Left ventricle myocardium inferior (tissue), 1 donor: ENCODE results near the gene IL1RL2. TPM values are rescaled to one million over a fixed set of nuclear protein-coding genes. Genes with fewer than 3 reads are reported as not detected.

Experiments used
- DNase-seq: peaks from one replicate; pipeline ENCODE4 v3.0.0-alpha.2; 2020
- H3K27ac ChIP-seq: fragments of 200-600 bp; replicated peaks from 2 replicates; pipeline ENCODE4 v1.8.0; 2021
- H3K27me3 ChIP-seq: fragments of 200-600 bp; 2 replicates; pipeline ENCODE4 v1.8.0; 2021; ENCODE audit warnings: low read depth
- H3K36me3 ChIP-seq: fragments of 200-600 bp; 2 replicates; pipeline ENCODE4 v1.8.0; 2021
- H3K4me1 ChIP-seq: fragments of 200-600 bp; 2 replicates; pipeline ENCODE4 v1.8.0; 2021
- H3K4me3 ChIP-seq: fragments of 200-600 bp; 2 replicates; pipeline ENCODE4 v1.8.0; 2021; ENCODE audit warnings: mild to moderate bottlenecking, moderate library complexity
- H3K9me3 ChIP-seq: fragments of 200-600 bp; replicated peaks from 2 replicates; pipeline ENCODE4 v1.8.0; 2021
- intact Hi-C: fragments of 100-400 bp; cut with micrococcal nuclease; formaldehyde crosslinking; loops from one replicate; pipeline ENCODE4 v1.11.0; 2022
- total RNA-seq: library from RNA; stranded (reverse); fragmentation: NEBNext Ultra II Directional; extraction: Animal tissue kit (Norgen Biotek cat#: 25700); gene quantifications from one replicate; pipeline ENCODE4 v1.2.1, GENCODE V29; 2021
- TF ChIP-seq, protein P1 (sequence below): fragments of 200-600 bp; IDR thresholded peaks from 2 replicates; pipeline ENCODE4 v1.8.0; 2021; ENCODE audit warnings: antibody characterized with exemption, mild to moderate bottlenecking, borderline replicate concordance
- donor health status: DM: no; HTN: yes; CAD: no; lungs with severe emphysema.

Gene IL1RL2
- total RNA-seq, 1 donor from 2014 or later: 0.30 TPM

DNA sequence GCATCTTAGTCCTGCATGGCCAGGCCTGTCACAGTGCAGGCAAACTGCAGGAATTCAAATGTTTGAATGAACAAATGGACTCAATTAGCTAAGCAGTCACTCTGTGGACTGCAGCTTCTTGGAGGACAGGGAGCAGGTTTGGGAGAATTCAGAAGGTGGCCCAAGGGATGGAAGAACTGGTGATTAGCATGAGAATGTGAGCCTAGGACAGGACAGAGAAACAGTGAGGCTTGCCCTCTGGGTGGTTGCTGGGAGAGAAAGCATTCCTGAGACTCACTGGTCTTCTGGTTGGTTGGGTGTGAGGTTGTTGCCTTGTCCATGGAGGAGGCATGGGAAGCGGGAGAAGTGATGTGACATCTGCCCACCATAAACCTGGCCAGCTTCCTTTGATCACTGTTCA lies 13.7 kb downstream of the IL1RL2 start:
- Histone ChIP-seq H3K27me3 (no peaks in the 10 kb centered on the region), H3K4me3 (no peak overlapping the region), H3K36me3 (no peaks in the 10 kb centered on the region), H3K9me3 (peaks cover 26% of the 10 kb centered on the region), H3K27ac (no peak overlapping the region), H3K4me1 (no peaks in the 10 kb centered on the region)
- DNase-seq: no peak
- TF ChIP-seq, protein P1, sequence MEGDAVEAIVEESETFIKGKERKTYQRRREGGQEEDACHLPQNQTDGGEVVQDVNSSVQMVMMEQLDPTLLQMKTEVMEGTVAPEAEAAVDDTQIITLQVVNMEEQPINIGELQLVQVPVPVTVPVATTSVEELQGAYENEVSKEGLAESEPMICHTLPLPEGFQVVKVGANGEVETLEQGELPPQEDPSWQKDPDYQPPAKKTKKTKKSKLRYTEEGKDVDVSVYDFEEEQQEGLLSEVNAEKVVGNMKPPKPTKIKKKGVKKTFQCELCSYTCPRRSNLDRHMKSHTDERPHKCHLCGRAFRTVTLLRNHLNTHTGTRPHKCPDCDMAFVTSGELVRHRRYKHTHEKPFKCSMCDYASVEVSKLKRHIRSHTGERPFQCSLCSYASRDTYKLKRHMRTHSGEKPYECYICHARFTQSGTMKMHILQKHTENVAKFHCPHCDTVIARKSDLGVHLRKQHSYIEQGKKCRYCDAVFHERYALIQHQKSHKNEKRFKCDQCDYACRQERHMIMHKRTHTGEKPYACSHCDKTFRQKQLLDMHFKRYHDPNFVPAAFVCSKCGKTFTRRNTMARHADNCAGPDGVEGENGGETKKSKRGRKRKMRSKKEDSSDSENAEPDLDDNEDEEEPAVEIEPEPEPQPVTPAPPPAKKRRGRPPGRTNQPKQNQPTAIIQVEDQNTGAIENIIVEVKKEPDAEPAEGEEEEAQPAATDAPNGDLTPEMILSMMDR: no peak
- intact Hi-C loops: no loop called here

DNA sequence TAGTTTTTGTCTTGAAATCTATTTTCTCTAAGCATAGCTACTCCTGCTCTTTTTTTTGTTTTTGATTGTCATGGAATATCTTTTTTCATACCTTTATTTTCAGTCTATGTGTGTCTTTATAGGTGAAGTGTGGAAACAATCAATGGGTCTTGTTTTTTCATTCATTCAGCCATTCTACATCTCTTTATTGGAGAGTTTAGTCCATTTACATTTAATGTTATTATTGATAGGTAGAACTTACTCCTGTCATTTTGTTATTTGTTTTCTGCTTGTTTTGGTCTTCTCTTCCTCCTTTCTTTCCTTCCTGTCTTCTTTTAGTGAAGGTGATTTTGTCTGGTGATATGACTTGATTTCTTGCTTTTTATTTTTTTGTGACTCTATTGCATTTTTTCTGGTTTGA lies 17.8 kb downstream of the IL1RL2 start:
- no peaks in the 10 kb centered on the region for H3K4me1 ChIP-seq
- H3K27ac ChIP-seq: no peak overlapping the region
- TF ChIP-seq, protein P1: no peak
- H3K36me3 ChIP-seq: no peaks in the 10 kb centered on the region
- intact Hi-C loops: no loop called here
- DNase-seq: no peak
- H3K9me3 ChIP-seq: peaks cover 26% of the 10 kb centered on the region
- H3K27me3 ChIP-seq: no peaks in the 10 kb centered on the region
- H3K4me3 ChIP-seq: no peak overlapping the region

DNA sequence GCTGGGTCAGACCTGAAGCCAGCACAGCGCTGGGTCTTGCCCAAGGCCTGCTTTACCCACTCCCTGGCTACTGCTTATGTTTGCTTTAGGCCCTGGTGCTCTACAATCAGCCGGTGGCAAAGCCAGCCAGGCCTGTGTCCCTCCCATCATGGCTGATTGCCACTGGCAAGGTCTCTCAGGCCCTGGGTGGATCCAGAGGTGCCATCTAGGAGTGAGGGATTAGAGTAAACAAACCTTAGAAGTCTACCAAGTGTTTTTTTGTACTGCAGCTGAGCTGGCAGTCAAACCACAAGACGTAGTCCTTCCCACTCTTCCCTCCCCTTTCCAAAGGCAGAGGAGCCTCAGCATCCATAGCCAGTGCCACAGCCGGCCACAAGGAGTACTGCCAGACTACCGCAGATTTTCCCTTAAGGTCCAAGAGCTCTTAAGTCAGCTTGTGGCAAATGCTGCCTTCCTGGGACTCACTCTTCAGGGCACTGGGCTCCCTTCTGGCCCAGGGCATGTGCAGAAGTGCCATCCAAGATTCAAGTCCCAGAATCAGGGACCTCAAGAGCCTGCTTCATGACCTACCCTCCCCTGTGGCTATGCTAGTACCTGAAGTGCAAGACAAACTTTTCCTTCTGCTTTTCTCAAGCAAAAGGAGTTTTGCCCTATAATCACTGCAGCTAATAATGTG lies 20.0 kb downstream of the IL1RL2 start:
- TF ChIP-seq, protein P1: no peak
- intact Hi-C loops: no loop called here
- Histone ChIP-seq H3K4me3 (no peak overlapping the region), H3K27me3 (no peaks in the 10 kb centered on the region), H3K9me3 (peaks cover 26% of the 10 kb centered on the region), H3K27ac (no peak overlapping the region), H3K4me1 (no peaks in the 10 kb centered on the region), H3K36me3 (no peaks in the 10 kb centered on the region)
- no peak for DNase-seq

DNA sequence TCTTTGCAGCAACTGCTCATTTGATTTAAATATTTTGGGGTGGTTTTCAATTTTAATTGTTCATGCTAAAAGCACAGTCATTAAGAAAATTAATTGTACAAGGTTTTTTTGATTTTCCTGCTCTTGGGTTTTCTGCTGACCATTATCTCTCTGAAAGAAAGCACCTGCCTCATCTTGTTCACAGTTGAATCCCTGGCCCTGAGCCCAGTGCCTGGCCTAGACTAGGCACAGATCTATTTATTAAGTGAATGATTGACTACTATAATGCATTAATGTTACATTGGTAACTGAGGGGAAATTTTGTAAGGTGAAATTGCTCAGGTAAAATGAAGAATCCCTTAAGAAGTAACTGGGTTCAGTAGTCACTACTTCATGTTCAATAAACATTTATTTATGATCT lies 22.0 kb downstream of the IL1RL2 start:
- Histone ChIP-seq H3K27me3 (no peaks in the 10 kb centered on the region), H3K4me3 (no peak overlapping the region), H3K36me3 (no peaks in the 10 kb centered on the region), H3K4me1 (no peaks in the 10 kb centered on the region), H3K9me3 (peaks cover 18% of the 10 kb centered on the region), H3K27ac (no peak overlapping the region)
- TF ChIP-seq, protein P1: no peak
- intact Hi-C loops: no loop called here
- DNase-seq: no peak

DNA sequence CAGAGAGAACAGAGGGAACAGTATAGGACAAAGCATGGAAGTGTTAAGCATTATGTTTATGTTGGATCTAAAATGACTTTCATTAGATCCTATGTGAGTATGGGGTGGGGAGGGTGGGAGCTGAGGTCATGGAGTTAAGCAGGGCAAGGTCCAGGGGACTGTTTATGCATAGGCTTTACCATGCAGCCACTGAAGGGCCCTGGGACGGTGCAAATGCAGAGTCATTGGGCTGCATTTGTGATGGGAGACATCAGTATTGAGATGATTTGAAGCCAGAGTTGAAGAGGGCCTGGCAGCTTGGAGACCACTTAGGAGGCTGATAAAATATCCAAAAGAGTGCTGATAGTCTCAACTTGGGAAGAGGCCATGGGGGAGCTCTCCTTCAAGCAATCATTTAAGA lies 22.7 kb downstream of the IL1RL2 start:
- no peak overlapping the region for H3K27ac ChIP-seq
- H3K9me3 ChIP-seq: peaks cover 11% of the 10 kb centered on the region
- TF ChIP-seq, protein P1: no peak
- H3K27me3 ChIP-seq: no peaks in the 10 kb centered on the region
- H3K36me3 ChIP-seq: no peaks in the 10 kb centered on the region
- no peaks in the 10 kb centered on the region for H3K4me1 ChIP-seq
- intact Hi-C loops: no loop called here
- no peak for DNase-seq
- H3K4me3 ChIP-seq: no peak overlapping the region
